ENCODE measurements around the gene BRF1.

- no peak for TF ChIP-seq CTCF (IDR thresholded peaks at IDR 0.05; ENCODE audit: low read depth, low read length, poor library complexity, severe bottlenecking)
- TF ChIP-seq EZH2phosphoT487 (IDR thresholded peaks at IDR 0.05; ENCODE audit: borderline replicate concordance, low read length), result no peak
Measured at GRCh38 chr14:105200641-105201040, 100.2 kb downstream of the BRF1 start.

All from DOHH2 (cell line).